GM18861 (cell line): ENCODE results near the gene GPAM.
A peak's percentile ranks its signal among the peaks of the same experiment; 100 is the strongest.

Source experiments
- ATAC-seq: cut with Tn5 transposase; IDR thresholded peaks from one replicate; pipeline ENCODE4 v1.9.1; 2021; ENCODE audit not compliant: unreplicated experiment

Gene GPAM

GRCh38 chr10:112184379-112184778 is 814 bp upstream of the GPAM start:
- ATAC-seq = no peak

GRCh38 chr10:112184052-112184371 is 447 bp upstream of the GPAM start:
- no peak for ATAC-seq

GRCh38 chr10:112182784-112183328 is 709 bp downstream of the GPAM start:
- no peak for ATAC-seq

GRCh38 chr10:112177247-112177646 is 6.3 kb downstream of the GPAM start:
- no peak for ATAC-seq

- no peak for ATAC-seq
Measured at GRCh38 chr10:112176543-112176942, 7.0 kb downstream of the GPAM start.

- no peak for ATAC-seq
Measured at GRCh38 chr10:112175409-112175808, 8.2 kb downstream of the GPAM start.

- ATAC-seq = no peak
Measured at GRCh38 chr10:112173206-112173605, 10.4 kb downstream of the GPAM start.

GRCh38 chr10:112168733-112169132 is 14.8 kb downstream of the GPAM start:
- ATAC-seq = no peak

- ATAC-seq = no peak
Measured at GRCh38 chr10:112166800-112167199, 16.8 kb downstream of the GPAM start.

- no peak for ATAC-seq
Measured at GRCh38 chr10:112161757-112162518, 21.6 kb downstream of the GPAM start.

GRCh38 chr10:112160834-112161233 is 22.7 kb downstream of the GPAM start:
- no peak for ATAC-seq

GRCh38 chr10:112159469-112159868 is 24.1 kb downstream of the GPAM start:
- no peak for ATAC-seq

GRCh38 chr10:112151524-112152039 is 32.0 kb downstream of the GPAM start:
- ATAC-seq = no peak

- no peak for ATAC-seq
Measured at GRCh38 chr10:112148331-112148730, 35.2 kb downstream of the GPAM start.

GRCh38 chr10:112146799-112147198 is 36.8 kb downstream of the GPAM start:
- no peak for ATAC-seq

- ATAC-seq = no peak
Measured at GRCh38 chr10:112145263-112145662, 38.3 kb downstream of the GPAM start.

- no peak for ATAC-seq
Measured at GRCh38 chr10:112143420-112143819, 40.1 kb downstream of the GPAM start.

- ATAC-seq = no peak
Measured at GRCh38 chr10:112141292-112141691, 42.3 kb downstream of the GPAM start.

- ATAC-seq = peak; percentile 99
Measured at GRCh38 chr10:112140110-112140970, 43.2 kb downstream of the GPAM start.

GRCh38 chr10:112139176-112139575 is 44.4 kb downstream of the GPAM start:
- no peak for ATAC-seq

GRCh38 chr10:112137154-112137987 is 46.2 kb downstream of the GPAM start:
- ATAC-seq = no peak
